CD4-positive, CD25-positive, alpha-beta regulatory T cell (primary cell): ENCODE results near the gene DCTN1. TPM values are rescaled to one million over a fixed set of nuclear protein-coding genes. Genes with fewer than 3 reads are reported as not detected.
A peak's percentile ranks its signal among the peaks of the same experiment; 100 is the strongest.
"Not testable (repeated sequence)": the region's sequence is repeated elsewhere in the genome, so short reads cannot be mapped to it uniquely, and the experiment has no call there.

Experiments
- ATAC-seq, 2 donors: fragments of 150-1000 bp; cut with Tn5 transposase; one replicate each; pipeline ENCODE4 v1.10.0; 2021; ENCODE audit warnings: low read depth in 2 of 2, moderate number of reproducible peaks in 2 of 2, moderate library complexity in 1 of 2
- DNase-seq, 3 donors: peaks; one replicate each; pipeline versions ENCODE4 v3.0.0 to v3.0.0-alpha.2; 2012 to 2022; ENCODE audit warnings: mixed read lengths in 1 of 3
- H3K27ac ChIP-seq: one replicate; pipeline ENCODE4 v1.7.0; 2013; ENCODE audit warnings: mild to moderate bottlenecking, low read length; ENCODE audit not compliant: insufficient read depth, poor library complexity, severe bottlenecking
- H3K27me3 ChIP-seq: one replicate; pipeline ENCODE4 v1.7.0; 2013; ENCODE audit warnings: low read length; ENCODE audit not compliant: control insufficient read depth, insufficient read depth
- H3K36me3 ChIP-seq: one replicate; pipeline ENCODE4 v1.7.0; 2013; ENCODE audit warnings: mild to moderate bottlenecking, low read length, moderate library complexity; ENCODE audit not compliant: control insufficient read depth, insufficient read depth
- H3K4me1 ChIP-seq: 2 replicates; pipeline ENCODE4 v1.7.0; 2013; ENCODE audit warnings: mild to moderate bottlenecking, low read length; ENCODE audit not compliant: insufficient read depth, control insufficient read depth, poor library complexity, severe bottlenecking
- H3K4me3 ChIP-seq: one replicate; pipeline ENCODE4 v1.7.0; 2013; ENCODE audit warnings: low read depth, mild to moderate bottlenecking, low read length, moderate library complexity
- H3K9me3 ChIP-seq, 2 experiments: 1 replicate in 1 of 2; 2 replicates in 1 of 2; pipeline ENCODE4 v1.7.0; 2013; ENCODE audit warnings: low read length in 2 of 2, mild to moderate bottlenecking in 1 of 2, moderate library complexity in 1 of 2; ENCODE audit not compliant: control insufficient read depth in 2 of 2
- H3K27ac Mint-ChIP-seq, 3 donors: one replicate each; pipeline ENCODE4 v1.8.0; 2020 to 2022; ENCODE audit warnings: mild to moderate bottlenecking in 3 of 3, mixed read lengths in 3 of 3, moderate library complexity in 2 of 3
- H3K27me3 Mint-ChIP-seq: one replicate; pipeline ENCODE4 v1.8.0; 2022; ENCODE audit warnings: mild to moderate bottlenecking, mixed read lengths
- H3K36me3 Mint-ChIP-seq: one replicate; pipeline ENCODE4 v1.8.0; 2020; ENCODE audit warnings: mixed read lengths
- H3K4me1 Mint-ChIP-seq, 4 donors: one replicate each; pipeline ENCODE4 v1.8.0; 2020 to 2022; ENCODE audit warnings: mixed read lengths in 4 of 4, mild to moderate bottlenecking in 1 of 4
- H3K4me3 Mint-ChIP-seq, 4 donors: one replicate each; pipeline ENCODE4 v1.8.0; 2020 to 2022; ENCODE audit warnings: mild to moderate bottlenecking in 4 of 4, mixed read lengths in 4 of 4, moderate library complexity in 3 of 4
- H3K9me3 Mint-ChIP-seq, 7 donors: one replicate each; pipeline ENCODE4 v1.8.0; 2020 to 2022; ENCODE audit warnings: mixed read lengths in 7 of 7, mild to moderate bottlenecking in 3 of 7, moderate library complexity in 2 of 7
- polyA plus RNA-seq, 4 donors: library from polyadenylated mRNA; unstranded; fragments of 300-500 nt; fragmentation: Illumina TruSeq; gene quantifications; one replicate each; pipeline ENCODE4 v1.2.3, GENCODE V29; 2021
- total RNA-seq: library from RNA; stranded (reverse); gene quantifications from one replicate; pipeline ENCODE4 v1.2.3, GENCODE V29; 2022

Gene DCTN1
- total and polyA plus RNA-seq, 5 donors from 2014 or later = 42.9 to 83.5 (median 48.0) TPM

DNA sequence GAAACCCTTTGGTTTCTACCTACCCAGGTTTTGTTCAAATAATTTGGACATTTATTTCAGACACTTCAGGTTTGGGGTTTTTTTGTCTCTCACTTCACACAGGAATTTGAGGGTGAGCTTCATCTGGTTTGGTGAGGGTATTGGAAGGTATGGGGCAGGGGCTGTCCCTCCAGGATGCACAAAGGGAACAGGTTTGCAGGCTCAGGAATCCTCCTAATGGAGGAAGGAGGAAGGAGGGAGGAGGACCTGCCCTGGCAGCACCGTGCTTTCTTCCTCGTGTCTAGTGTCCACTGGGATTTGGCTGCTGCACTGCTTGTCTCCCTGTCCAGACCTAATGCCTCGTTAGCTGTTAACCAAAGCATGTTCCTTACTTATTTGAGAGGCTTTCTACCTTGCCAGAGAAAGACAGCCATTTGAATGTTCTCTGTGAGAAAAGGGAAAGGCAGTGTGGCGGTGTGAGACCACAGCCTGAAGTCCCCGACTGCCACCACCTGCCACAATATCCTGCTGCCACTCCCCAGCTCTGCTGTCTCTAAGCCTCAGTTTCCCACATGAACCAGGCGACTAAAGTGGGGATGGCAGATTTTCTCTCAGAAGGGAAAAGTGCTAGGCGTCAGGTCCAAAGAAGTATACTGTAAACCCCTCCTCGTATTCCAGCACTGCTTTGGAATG is 34.7 kb downstream of the DCTN1 start:
- ATAC-seq = no peak

DNA sequence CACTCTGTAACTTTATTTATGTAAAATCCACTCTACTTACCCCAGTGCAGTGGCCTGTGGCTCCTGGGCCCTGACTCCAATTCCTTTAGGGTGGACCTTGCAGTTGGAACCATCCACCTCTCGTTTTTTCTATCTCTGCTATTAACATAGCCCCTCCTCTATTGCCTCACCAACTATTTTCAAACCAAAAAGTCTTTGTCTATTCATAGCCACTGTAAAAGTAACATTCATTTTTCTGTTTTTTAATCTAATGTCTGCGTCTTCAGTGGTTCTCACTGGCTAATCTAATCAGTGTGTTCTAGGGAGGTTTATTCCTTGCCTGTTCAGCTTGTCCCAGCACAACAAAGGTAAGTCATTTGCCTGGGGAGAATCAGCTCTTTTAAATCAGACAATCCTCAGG is 36.8 kb downstream of the DCTN1 start, which contains the start of gene SLC4A5:
Gene SLC4A5 (minus strand): TSS at position 101 of the 400 bp plus-strand sequence. CDS start 28,393 bp downstream, outside the sequence.
- DNase-seq = no peak
- H3K36me3 Mint-ChIP-seq = peaks cover 18% of the 10 kb centered on the region

More for the DNA sequence above, 34.7 kb downstream of the DCTN1 start:
- Histone ChIP-seq H3K36me3 (no peaks in the 10 kb centered on the region), H3K9me3 (no peaks in the 10 kb centered on the region), H3K4me3 (no peak overlapping the region), H3K4me1 (no peaks in the 10 kb centered on the region), H3K27me3 (no peaks in the 10 kb centered on the region), H3K27ac (no peak overlapping the region)
- DNase-seq = peak in 1 of 3 donors; percentile 15
- Mint-ChIP-seq H3K36me3 (peaks cover 19% of the 10 kb centered on the region), H3K4me3 (no peak overlapping the region), H3K27me3 (no peaks in the 10 kb centered on the region), H3K9me3 (no peaks in the 10 kb centered on the region), H3K27ac (peak overlapping the region in 1 of 3 donors; percentile 57), H3K4me1 (no peaks in the 10 kb centered on the region)

DNA sequence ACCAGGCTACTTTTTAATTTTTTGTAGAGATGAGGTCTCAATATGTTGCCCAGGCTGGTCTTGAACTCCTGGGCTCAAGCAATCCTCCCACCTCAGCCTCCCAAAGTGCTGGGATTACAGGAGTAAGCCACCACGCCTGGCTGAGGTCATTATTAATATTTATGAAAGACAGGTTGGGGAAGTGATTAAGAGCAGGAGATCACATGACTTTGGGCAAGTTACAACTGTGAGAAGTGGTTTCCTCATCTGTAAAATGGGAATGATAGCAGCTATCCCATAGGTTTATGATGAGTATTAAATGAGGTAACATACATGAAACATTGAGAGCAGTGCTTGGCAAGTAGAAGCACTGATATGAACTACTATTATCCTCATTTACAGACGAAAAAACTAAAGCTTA is 43.9 kb downstream of the DCTN1 start:
- not testable (repeated sequence) for H3K27me3 ChIP-seq, H3K4me1 ChIP-seq, H3K27me3 Mint-ChIP-seq, H3K9me3 Mint-ChIP-seq, H3K9me3 ChIP-seq, H3K4me3 ChIP-seq, H3K4me3 Mint-ChIP-seq, DNase-seq, H3K27ac Mint-ChIP-seq, H3K36me3 ChIP-seq, H3K27ac ChIP-seq, ATAC-seq
- Mint-ChIP-seq H3K4me1 (peaks cover 0 to 13% (median 5%) of the 10 kb centered on the region in 4 donors), H3K36me3 (peaks cover 23% of the 10 kb centered on the region)

More for the DNA sequence above, 36.8 kb downstream of the DCTN1 start, which contains the start of gene SLC4A5:
- Mint-ChIP-seq H3K27me3 (no peaks in the 10 kb centered on the region), H3K4me1 (no peaks in the 10 kb centered on the region), H3K9me3 (no peaks in the 10 kb centered on the region), H3K4me3 (no peak within 1 kb of the TSS), H3K27ac (peak within 1 kb of the TSS in 1 of 3 donors; percentile 2)
- Histone ChIP-seq H3K36me3 (no peaks in the 10 kb centered on the region), H3K27me3 (no peaks in the 10 kb centered on the region), H3K4me1 (no peaks in the 10 kb centered on the region), H3K9me3 (no peaks in the 10 kb centered on the region), H3K27ac (no peak within 1 kb of the TSS), H3K4me3 (no peak within 1 kb of the TSS)
- no peak for ATAC-seq

DNA sequence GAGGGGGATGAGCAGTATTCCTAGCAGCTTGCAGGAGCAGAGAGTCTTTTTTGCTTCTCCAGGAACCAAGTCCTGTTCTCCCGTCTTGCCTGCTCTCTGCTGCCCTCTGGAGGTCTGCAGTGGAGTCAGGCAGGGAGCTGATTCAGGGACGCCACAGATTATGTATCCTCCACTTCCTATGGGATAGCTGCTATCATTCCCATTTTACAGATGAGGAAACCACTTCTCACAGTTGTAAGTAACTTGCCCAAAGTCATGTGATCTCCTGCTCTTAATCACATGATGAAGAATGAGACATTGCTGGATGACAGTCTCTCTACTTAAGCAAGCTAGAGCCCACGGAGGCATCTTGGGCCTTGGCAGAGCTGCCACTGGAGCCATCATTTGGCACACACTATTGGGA is 45.2 kb downstream of the DCTN1 start:
- H3K27ac ChIP-seq = no peak overlapping the region
- Mint-ChIP-seq H3K4me3 (no peak overlapping the region), H3K36me3 (peaks cover 22% of the 10 kb centered on the region), H3K4me1 (peaks cover 0 to 13% (median 5%) of the 10 kb centered on the region in 4 donors), H3K27me3 (peaks cover 4% of the 10 kb centered on the region), H3K27ac (no peak overlapping the region), H3K9me3 (no peaks in the 10 kb centered on the region)
- H3K36me3 ChIP-seq = no peaks in the 10 kb centered on the region
- H3K9me3 ChIP-seq = no peaks in the 10 kb centered on the region
- no peaks in the 10 kb centered on the region for H3K27me3 ChIP-seq
- H3K4me1 ChIP-seq = peaks cover 7% of the 10 kb centered on the region
- ATAC-seq (peak; percentile 66 to 79), DNase-seq (peak; percentile 62 to 78 (median 70))
- H3K4me3 ChIP-seq = no peak overlapping the region

DNA sequence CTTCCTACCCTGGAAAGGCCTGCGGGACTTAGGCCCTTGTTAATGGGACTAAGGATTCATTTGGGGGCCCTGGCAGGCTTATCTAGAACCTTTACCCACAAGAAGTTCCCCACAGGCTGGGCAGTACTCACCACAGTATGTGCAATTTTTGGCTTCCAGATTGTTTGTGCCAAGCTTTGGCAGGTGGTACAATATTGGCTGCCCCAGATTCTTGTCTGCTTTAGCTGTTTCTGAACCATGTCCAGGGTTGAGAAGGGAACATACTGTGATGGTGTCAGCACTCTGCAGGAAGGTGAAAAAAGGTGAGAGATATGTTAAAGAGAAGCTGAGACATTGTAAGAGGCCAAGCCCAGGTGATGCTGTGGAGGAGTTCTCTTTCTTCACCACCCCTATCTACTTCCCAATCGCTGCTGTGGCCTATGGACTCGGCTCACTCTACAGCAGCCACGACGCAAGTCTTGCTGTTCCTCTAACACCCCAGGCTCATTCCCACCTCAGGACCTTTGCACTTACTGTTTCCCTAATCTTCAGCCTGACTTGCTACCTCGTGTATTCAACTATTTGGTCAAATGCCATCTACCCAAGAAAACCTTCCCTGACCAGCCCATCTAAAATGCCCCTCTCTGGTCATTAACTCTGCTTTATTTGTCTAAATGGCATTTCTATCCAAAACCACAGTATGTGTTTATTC is 46.1 kb downstream of the DCTN1 start:
- H3K4me1 ChIP-seq = peaks cover 7% of the 10 kb centered on the region
- H3K9me3 Mint-ChIP-seq = no peaks in the 10 kb centered on the region
- no peaks in the 10 kb centered on the region for H3K27me3 ChIP-seq
- H3K9me3 ChIP-seq = no peaks in the 10 kb centered on the region
- H3K4me3 ChIP-seq = no peak overlapping the region
- H3K27ac ChIP-seq = no peak overlapping the region
- ATAC-seq = no peak
- no peak for DNase-seq
- peaks cover 4% of the 10 kb centered on the region for H3K27me3 Mint-ChIP-seq
- H3K4me1 Mint-ChIP-seq = peaks cover 0 to 13% (median 5%) of the 10 kb centered on the region in 4 donors
- H3K36me3 Mint-ChIP-seq = peaks cover 17% of the 10 kb centered on the region
- no peak overlapping the region for H3K4me3 Mint-ChIP-seq
- H3K27ac Mint-ChIP-seq = peak overlapping the region in 1 of 3 donors; percentile 67
- H3K36me3 ChIP-seq = no peaks in the 10 kb centered on the region

DNA sequence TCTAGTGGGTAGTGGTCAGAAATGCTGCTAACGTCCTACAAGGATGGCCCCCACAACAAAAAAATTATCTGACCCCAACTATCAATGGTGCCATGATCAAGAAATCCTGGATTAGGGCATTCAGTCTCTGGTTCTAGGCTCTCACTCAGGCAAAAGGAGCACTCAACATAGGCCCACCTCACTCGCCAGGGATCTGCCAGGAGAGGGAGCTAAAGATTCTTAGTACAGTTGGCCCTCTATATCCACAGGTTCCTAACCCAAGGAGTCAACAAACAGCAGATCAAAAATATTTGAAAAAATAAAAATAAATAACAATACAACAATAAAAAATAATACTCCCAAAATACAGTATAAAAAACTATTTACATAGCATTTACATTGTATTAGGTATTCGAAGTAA is 46.9 kb downstream of the DCTN1 start:
- ATAC-seq (no peak), DNase-seq (peak in 1 of 3 donors; percentile 54)
- Histone ChIP-seq H3K27me3 (no peaks in the 10 kb centered on the region), H3K9me3 (no peaks in the 10 kb centered on the region), H3K4me1 (peaks cover 7% of the 10 kb centered on the region), H3K4me3 (no peak overlapping the region), H3K36me3 (no peaks in the 10 kb centered on the region), H3K27ac (no peak overlapping the region)
- H3K27ac Mint-ChIP-seq = no peak overlapping the region
- peaks cover 0 to 13% (median 5%) of the 10 kb centered on the region in 4 donors for H3K4me1 Mint-ChIP-seq
- H3K27me3 Mint-ChIP-seq = peaks cover 4% of the 10 kb centered on the region
- no peak overlapping the region for H3K4me3 Mint-ChIP-seq
- peaks cover 19% of the 10 kb centered on the region for H3K36me3 Mint-ChIP-seq
- no peaks in the 10 kb centered on the region for H3K9me3 Mint-ChIP-seq

DNA sequence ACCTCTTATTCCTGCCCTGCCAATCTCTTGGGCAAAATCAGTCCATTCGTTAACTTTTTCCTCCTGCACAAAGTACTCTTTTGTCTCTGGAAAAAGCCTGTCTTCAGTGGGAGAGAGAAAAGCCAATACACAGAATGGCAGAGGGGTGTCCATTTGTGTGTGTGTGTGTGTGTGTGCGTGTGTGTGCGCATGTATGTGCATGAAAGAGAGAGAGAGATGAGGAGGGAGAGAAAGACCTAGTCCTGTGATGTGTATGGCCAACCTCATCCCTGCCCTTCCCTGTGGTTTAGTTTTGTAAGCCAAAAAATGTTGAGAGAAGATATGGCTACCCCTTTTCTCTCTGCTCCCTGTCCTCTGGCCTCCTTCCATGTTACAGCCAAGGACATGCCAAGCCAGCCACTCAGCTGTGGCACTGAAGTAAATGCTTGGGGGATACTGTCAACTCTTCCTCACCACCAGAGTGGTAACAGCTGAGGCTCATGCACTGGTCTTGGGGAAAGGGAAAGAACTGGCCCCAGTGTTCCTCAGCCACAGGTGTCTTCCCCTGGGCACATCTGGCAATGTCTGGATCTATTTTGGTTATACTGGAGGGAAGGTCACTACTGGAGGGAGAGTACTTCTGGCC is 47.4 kb downstream of the DCTN1 start:
- Histone ChIP-seq H3K4me1 (peaks cover 7% of the 10 kb centered on the region), H3K27ac (no peak overlapping the region), H3K27me3 (no peaks in the 10 kb centered on the region), H3K4me3 (no peak overlapping the region), H3K36me3 (no peaks in the 10 kb centered on the region), H3K9me3 (no peaks in the 10 kb centered on the region)
- no peak overlapping the region for H3K4me3 Mint-ChIP-seq
- DNase-seq = no peak
- H3K36me3 Mint-ChIP-seq = peaks cover 14% of the 10 kb centered on the region
- H3K27me3 Mint-ChIP-seq = peaks cover under 1% of the 10 kb centered on the region
- no peak overlapping the region for H3K27ac Mint-ChIP-seq
- ATAC-seq = no peak
- H3K9me3 Mint-ChIP-seq = no peaks in the 10 kb centered on the region
- H3K4me1 Mint-ChIP-seq = peaks cover 0 to 15% (median 5%) of the 10 kb centered on the region in 4 donors
